Fibroblast of the conjunctiva (primary cell): ENCODE data around the gene MCTP1.

Source experiments
- DNase-seq: peaks from one replicate; pipeline ENCODE4 v3.0.0-alpha.2; 2010; ENCODE audit warnings: low read depth

Gene MCTP1

GRCh38 chr5:94811331-94811730 is 473.6 kb downstream of the MCTP1 start:
- DNase-seq = no peak

- no peak for DNase-seq
These were observed 474.0 kb downstream of the MCTP1 start for GRCh38 chr5:94810877-94811276.

GRCh38 chr5:94810281-94810680 is 474.6 kb downstream of the MCTP1 start:
- no peak for DNase-seq

GRCh38 chr5:94808497-94808896 is 476.4 kb downstream of the MCTP1 start:
- DNase-seq = no peak

- DNase-seq = no peak
These were observed 476.9 kb downstream of the MCTP1 start for GRCh38 chr5:94807985-94808384.

- no peak for DNase-seq
These were observed 482.4 kb downstream of the MCTP1 start for GRCh38 chr5:94802450-94802849.

- no peak for DNase-seq
These were observed 488.3 kb downstream of the MCTP1 start for GRCh38 chr5:94796586-94796985.

GRCh38 chr5:94793816-94794198 is 491.1 kb downstream of the MCTP1 start:
- no peak for DNase-seq

GRCh38 chr5:94793113-94793815 is 491.6 kb downstream of the MCTP1 start:
- DNase-seq = no peak

GRCh38 chr5:94791829-94792228 is 493.1 kb downstream of the MCTP1 start:
- no peak for DNase-seq

GRCh38 chr5:94788527-94788926 is 496.4 kb downstream of the MCTP1 start:
- no peak for DNase-seq

- no peak for DNase-seq
These were observed 500.1 kb downstream of the MCTP1 start for GRCh38 chr5:94784536-94785505.

GRCh38 chr5:94782383-94782782 is 502.5 kb downstream of the MCTP1 start:
- DNase-seq = no peak

GRCh38 chr5:94779684-94780083 is 505.2 kb downstream of the MCTP1 start:
- DNase-seq = no peak

GRCh38 chr5:94778732-94779131 is 506.2 kb downstream of the MCTP1 start:
- DNase-seq = no peak

GRCh38 chr5:94778299-94778698 is 506.6 kb downstream of the MCTP1 start:
- DNase-seq = no peak

- DNase-seq = no peak
These were observed 507.6 kb downstream of the MCTP1 start for GRCh38 chr5:94777056-94777880.

GRCh38 chr5:94776167-94776566 is 508.7 kb downstream of the MCTP1 start:
- DNase-seq = peak; percentile 28

GRCh38 chr5:94775088-94775487 is 509.8 kb downstream of the MCTP1 start:
- no peak for DNase-seq

- no peak for DNase-seq
These were observed 513.2 kb downstream of the MCTP1 start for GRCh38 chr5:94771742-94772141.

GRCh38 chr5:94769996-94770395 is 514.9 kb downstream of the MCTP1 start:
- DNase-seq = no peak

GRCh38 chr5:94761786-94762185 is 523.1 kb downstream of the MCTP1 start:
- DNase-seq = no peak
